Vagina (tissue), 2 donors: ENCODE results near the gene VAV3.

ENCODE experiments used
- POLR2A ChIP-seq, 2 donors: fragments of 450-650 bp; IDR thresholded peaks; one replicate each; pipeline ENCODE4 v1.6.1; 2017; ENCODE audit warnings: antibody characterized with exemption in 2 of 2, mild to moderate bottlenecking in 2 of 2, moderate library complexity in 2 of 2
- POLR2AphosphoS5 ChIP-seq, 2 donors: sonication (generic); formaldehyde crosslinking; IDR thresholded peaks; one replicate each; pipeline ENCODE4 v1.9.0; 2017; ENCODE audit warnings: antibody characterized with exemption in 2 of 2, mild to moderate bottlenecking in 2 of 2, low read depth in 1 of 2; ENCODE audit not compliant: insufficient read depth in 1 of 2
- TF ChIP-seq, protein P1 (sequence below), 3 experiments: fragments of 450-650 bp in 2 of 3; fragments of 200-600 bp in 1 of 3; sonication (generic) in 1 of 3; IDR thresholded peaks; one replicate each; pipeline ENCODE4 v1.5.1; 2017 to 2019; ENCODE audit warnings: antibody characterized with exemption in 3 of 3, mild to moderate bottlenecking in 2 of 3, moderate library complexity in 2 of 3

DNA sequence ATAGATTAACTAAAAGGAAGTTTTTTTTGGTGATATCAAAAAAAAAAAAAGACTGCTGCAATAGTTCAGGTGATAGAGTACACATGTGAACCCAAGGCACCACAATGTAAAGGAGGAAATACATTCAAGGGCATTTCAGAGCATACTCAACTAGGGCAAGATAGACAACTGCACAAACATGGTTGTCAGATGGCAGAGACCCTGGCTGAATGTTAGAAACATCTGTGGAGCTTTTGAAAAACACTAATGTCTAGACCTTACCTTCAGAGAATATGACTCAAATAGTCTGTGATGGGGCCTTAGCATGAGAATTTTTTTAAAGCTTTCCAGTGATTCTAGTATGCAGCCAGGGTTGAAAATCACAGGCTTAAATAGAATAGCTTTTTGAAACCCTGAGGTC, 173.6 kb downstream of the VAV3 start:
- TF ChIP-seq, protein P1, sequence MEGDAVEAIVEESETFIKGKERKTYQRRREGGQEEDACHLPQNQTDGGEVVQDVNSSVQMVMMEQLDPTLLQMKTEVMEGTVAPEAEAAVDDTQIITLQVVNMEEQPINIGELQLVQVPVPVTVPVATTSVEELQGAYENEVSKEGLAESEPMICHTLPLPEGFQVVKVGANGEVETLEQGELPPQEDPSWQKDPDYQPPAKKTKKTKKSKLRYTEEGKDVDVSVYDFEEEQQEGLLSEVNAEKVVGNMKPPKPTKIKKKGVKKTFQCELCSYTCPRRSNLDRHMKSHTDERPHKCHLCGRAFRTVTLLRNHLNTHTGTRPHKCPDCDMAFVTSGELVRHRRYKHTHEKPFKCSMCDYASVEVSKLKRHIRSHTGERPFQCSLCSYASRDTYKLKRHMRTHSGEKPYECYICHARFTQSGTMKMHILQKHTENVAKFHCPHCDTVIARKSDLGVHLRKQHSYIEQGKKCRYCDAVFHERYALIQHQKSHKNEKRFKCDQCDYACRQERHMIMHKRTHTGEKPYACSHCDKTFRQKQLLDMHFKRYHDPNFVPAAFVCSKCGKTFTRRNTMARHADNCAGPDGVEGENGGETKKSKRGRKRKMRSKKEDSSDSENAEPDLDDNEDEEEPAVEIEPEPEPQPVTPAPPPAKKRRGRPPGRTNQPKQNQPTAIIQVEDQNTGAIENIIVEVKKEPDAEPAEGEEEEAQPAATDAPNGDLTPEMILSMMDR (IDR thresholded peaks at IDR 0.05) = no peak
- TF ChIP-seq POLR2A (IDR thresholded peaks at IDR 0.05) = no peak
- TF ChIP-seq POLR2AphosphoS5 (IDR thresholded peaks at IDR 0.05; ENCODE audit: insufficient read depth in 1 of 2, low read depth in 1 of 2) = no peak
